Endothelial cell of umbilical vein (primary cell): ENCODE measurements around the gene DLGAP1. TPM values are rescaled to one million over a fixed set of nuclear protein-coding genes. Genes with fewer than 3 reads are reported as not detected.

Experiments used
- BruUV-seq: library from RNA; stranded (reverse); fragments of 400-500 nt; replicated peaks from 2 replicates; lab custom pipeline; 2021; lab: Mats Ljungman, UMichigan
- CTCF ChIA-PET: fragments of 300-600, 350-600 bp; sonication (Branson Sonifier 250); formaldehyde crosslinking; loops from one replicate; lab custom pipeline; 2021; ENCODE audit warnings: antibody characterized with exemption, inconsistent platforms; lab: Charles Lee
- POLR2A ChIA-PET: fragments of 300-600, 350-600 bp; sonication (Branson Sonifier 250); formaldehyde crosslinking; loops from one replicate; lab custom pipeline; 2021; ENCODE audit warnings: antibody characterized with exemption, inconsistent platforms; lab: Charles Lee
- DNase-seq: peaks from one replicate; pipeline ENCODE4 v3.0.0-alpha.2; 2011; ENCODE audit warnings: low read depth, low spot score
- FAIRE-seq: peaks from 2 replicates; lab custom pipeline; 2011; peaks lifted over from hg19 to GRCh38; lab: Jason Lieb, UNC
- H2AFZ ChIP-seq: 2 replicates; pipeline ENCODE4 v1.6.0; 2012; ENCODE audit warnings: low read depth, low read length, control low read depth, inconsistent platforms
- H3K27ac ChIP-seq: 2 replicates; pipeline ENCODE4 v1.5.1; 2011; ENCODE audit warnings: low read depth, mild to moderate bottlenecking, control low read depth, low read length, moderate library complexity; ENCODE audit not compliant: insufficient read depth
- H3K27me3 ChIP-seq, 2 experiments: 2 replicates each; pipeline versions ENCODE4 v1.6.0 to v1.6.1; 2011; ENCODE audit warnings: low read length in 2 of 2, mixed read lengths in 1 of 2; ENCODE audit not compliant: control insufficient read depth in 2 of 2, insufficient read depth in 2 of 2
- H3K36me3 ChIP-seq, 2 experiments: 2 replicates in 1 of 2; 3 replicates in 1 of 2; pipeline ENCODE4 v1.5.1; 2011; ENCODE audit warnings: low read length in 2 of 2, mild to moderate bottlenecking in 1 of 2, moderate library complexity in 1 of 2; ENCODE audit not compliant: control insufficient read depth in 2 of 2, insufficient read depth in 2 of 2; ENCODE audit errors: extremely low read depth in 1 of 2
- H3K4me1 ChIP-seq: 3 replicates; pipeline ENCODE4 v1.5.1; 2011; ENCODE audit warnings: mild to moderate bottlenecking, low read length; ENCODE audit not compliant: control insufficient read depth, insufficient read depth; ENCODE audit errors: extremely low read depth
- H3K4me2 ChIP-seq: 2 replicates; pipeline ENCODE4 v1.6.1; 2011; ENCODE audit warnings: low read length, control low read depth, mixed read lengths; ENCODE audit not compliant: insufficient read depth
- H3K4me3 ChIP-seq, 3 experiments: fragments of 200-600 bp in 1 of 3; sonication (generic), shearing (Covaris generic) in 1 of 3; replicated peaks in 1 of 3; 2 replicates each; pipeline ENCODE4 v1.5.1; 2011 to 2016; ENCODE audit warnings: control low read depth in 3 of 3, low read length in 3 of 3, mild to moderate bottlenecking in 2 of 3, inconsistent platforms in 1 of 3, low read depth in 1 of 3, moderate library complexity in 1 of 3; ENCODE audit not compliant: insufficient read depth in 1 of 3
- H3K79me2 ChIP-seq: 2 replicates; pipeline ENCODE4 v1.6.0; 2012; ENCODE audit warnings: low read length, inconsistent platforms; ENCODE audit not compliant: control insufficient read depth, insufficient read depth
- H3K9ac ChIP-seq: replicated peaks from 2 replicates; pipeline ENCODE3; 2011; ENCODE audit warnings: low read length, control low read depth; ENCODE audit not compliant: insufficient read depth; ENCODE audit errors: extremely low read depth
- H3K9me1 ChIP-seq: replicated peaks from 3 replicates; pipeline ENCODE4 v1.6.0; 2011; ENCODE audit warnings: mild to moderate bottlenecking, low read length; ENCODE audit not compliant: control insufficient read depth, insufficient read depth; ENCODE audit errors: extremely low read depth
- H3K9me3 ChIP-seq: replicated peaks from 2 replicates; pipeline ENCODE4 v1.5.1; 2012; ENCODE audit warnings: low read length, inconsistent platforms; ENCODE audit not compliant: control insufficient read depth, insufficient read depth
- H4K20me1 ChIP-seq: replicated peaks from 2 replicates; pipeline ENCODE3; 2011; ENCODE audit warnings: mild to moderate bottlenecking, low read length; ENCODE audit not compliant: control insufficient read depth, insufficient read depth; ENCODE audit errors: extremely low read depth
- EZH2 ChIP-seq: IDR thresholded peaks from 2 replicates; pipeline ENCODE4 v1.6.1; 2012; ENCODE audit warnings: borderline replicate concordance, low read depth, mild to moderate bottlenecking, moderate library complexity, low read length, inconsistent platforms; ENCODE audit not compliant: severe bottlenecking
- FOS ChIP-seq: IDR thresholded peaks from 2 replicates; pipeline ENCODE4 v1.6.1; 2011; ENCODE audit warnings: mild to moderate bottlenecking, low read length, moderate library complexity, borderline replicate concordance; ENCODE audit not compliant: insufficient read depth
- GATA2 ChIP-seq: IDR thresholded peaks from 2 replicates; pipeline ENCODE4 v1.7.0; 2011; ENCODE audit warnings: low read depth, mild to moderate bottlenecking, moderate library complexity, mixed read lengths, low read length; ENCODE audit not compliant: insufficient read length, insufficient read depth
- JUN ChIP-seq: IDR thresholded peaks from 2 replicates; pipeline ENCODE4 v1.6.1; 2011; ENCODE audit warnings: borderline replicate concordance, low read depth; ENCODE audit not compliant: insufficient read length, insufficient read depth
- MYC ChIP-seq: IDR thresholded peaks from one replicate; pipeline ENCODE4 v1.6.1; 2011; ENCODE audit warnings: mild to moderate bottlenecking, low read depth, low read length
- POLR2A ChIP-seq: IDR thresholded peaks from 2 replicates; pipeline ENCODE4 v1.6.1; 2012; ENCODE audit warnings: low read depth, mild to moderate bottlenecking, control low read depth, low read length
- POLR2AphosphoS5 ChIP-seq: IDR thresholded peaks from 2 replicates; pipeline ENCODE4 v1.6.1; 2012; ENCODE audit warnings: low read depth, mild to moderate bottlenecking, control low read depth, low read length, moderate library complexity; ENCODE audit not compliant: insufficient read depth
- dilution Hi-C: fragments of 300-500 bp; cut with MboI; formaldehyde crosslinking; loops from one replicate; pipeline ENCODE4 v1.15.0; 2019; ENCODE audit warnings: low sequenced_read_pairs; ENCODE audit not compliant: extremely low pct_ligation_motif_present
- intact Hi-C: fragments of 100-400 bp; cut with micrococcal nuclease; formaldehyde crosslinking; loops from one replicate; pipeline ENCODE4 v1.10.0; 2022
- polyA plus RNA-seq, 4 experiments: library from polyadenylated mRNA; depleted of rRNA in 3 of 4; stranded (reverse) in 3 of 4; unstranded in 1 of 4; fragments of >200 nt; gene quantifications; 2 replicates each; pipeline versions ENCODE4 v1.2.1 to v1.2.3, GENCODE V29; 2011 to 2012; ENCODE audit warnings: missing spikeins in 1 of 4
- total RNA-seq: library from RNA; stranded (reverse); gene quantifications from 2 replicates; pipeline ENCODE4 v1.2.3, GENCODE V29; 2021
- TF ChIP-seq, protein P1 (sequence below), 2 donors: IDR thresholded peaks; 1 replicate in 1 of 2; 2 replicates in 1 of 2; pipeline ENCODE4 v1.5.1; 2011; ENCODE audit warnings: low read length in 2 of 2, mild to moderate bottlenecking in 2 of 2, moderate library complexity in 2 of 2, control low read depth in 1 of 2, inconsistent platforms in 1 of 2, low read depth in 1 of 2; ENCODE audit not compliant: insufficient read depth in 1 of 2; ENCODE audit errors: extremely low read depth in 1 of 2
- TF ChIP-seq, protein P2 (sequence below): IDR thresholded peaks from 2 replicates; pipeline ENCODE4 v1.6.1; 2011; ENCODE audit not compliant: insufficient read depth, insufficient read length

The DLGAP1 gene
- total and polyA plus RNA-seq, 2 donors (not counting 3 experiments of a cell fraction or from before 2014, with no cell fraction given), result 0.04 TPM; not detected in 1

DNA sequence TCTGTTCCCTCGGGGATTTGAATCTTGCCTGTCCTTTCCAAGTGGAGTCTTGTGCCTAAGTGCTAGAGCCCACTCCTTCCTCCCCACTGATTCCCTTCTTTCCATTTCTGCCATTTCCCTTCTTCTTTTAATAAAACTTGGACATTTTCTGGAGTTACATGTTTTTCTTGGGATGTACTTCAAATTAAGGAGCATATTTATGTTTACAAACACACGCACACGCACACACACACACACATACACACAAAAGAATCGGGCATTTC is 850.9 kb downstream of the DLGAP1 start:
- Histone ChIP-seq H3K27me3 (no peaks in the 10 kb centered on the region), H3K4me1 (peaks cover 43% of the 10 kb centered on the region), H3K9me1 (no peaks in the 10 kb centered on the region), H3K27ac (peak overlapping the region; percentile 96), H3K9ac (peak overlapping the region; percentile 97), H3K9me3 (no peaks in the 10 kb centered on the region), H3K36me3 (no peaks in the 10 kb centered on the region), H3K4me2 (peak overlapping the region; percentile 86), H3K79me2 (peaks cover 24% of the 10 kb centered on the region), H2AFZ (no peak overlapping the region), H3K4me3 (peak overlapping the region; percentile 41 to 95 (median 83)), H4K20me1 (no peaks in the 10 kb centered on the region)
- no peak for TF ChIP-seq FOS
- TF ChIP-seq, protein P1, sequence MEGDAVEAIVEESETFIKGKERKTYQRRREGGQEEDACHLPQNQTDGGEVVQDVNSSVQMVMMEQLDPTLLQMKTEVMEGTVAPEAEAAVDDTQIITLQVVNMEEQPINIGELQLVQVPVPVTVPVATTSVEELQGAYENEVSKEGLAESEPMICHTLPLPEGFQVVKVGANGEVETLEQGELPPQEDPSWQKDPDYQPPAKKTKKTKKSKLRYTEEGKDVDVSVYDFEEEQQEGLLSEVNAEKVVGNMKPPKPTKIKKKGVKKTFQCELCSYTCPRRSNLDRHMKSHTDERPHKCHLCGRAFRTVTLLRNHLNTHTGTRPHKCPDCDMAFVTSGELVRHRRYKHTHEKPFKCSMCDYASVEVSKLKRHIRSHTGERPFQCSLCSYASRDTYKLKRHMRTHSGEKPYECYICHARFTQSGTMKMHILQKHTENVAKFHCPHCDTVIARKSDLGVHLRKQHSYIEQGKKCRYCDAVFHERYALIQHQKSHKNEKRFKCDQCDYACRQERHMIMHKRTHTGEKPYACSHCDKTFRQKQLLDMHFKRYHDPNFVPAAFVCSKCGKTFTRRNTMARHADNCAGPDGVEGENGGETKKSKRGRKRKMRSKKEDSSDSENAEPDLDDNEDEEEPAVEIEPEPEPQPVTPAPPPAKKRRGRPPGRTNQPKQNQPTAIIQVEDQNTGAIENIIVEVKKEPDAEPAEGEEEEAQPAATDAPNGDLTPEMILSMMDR (IDR thresholded peaks at IDR 0.05; ENCODE audit: extremely low read depth in 1 of 2, insufficient read depth in 1 of 2, low read depth in 1 of 2, low read length in 2 of 2), result no peak
- TF ChIP-seq POLR2A, result no peak
- no peak for TF ChIP-seq POLR2AphosphoS5
- no peak for TF ChIP-seq MYC
- TF ChIP-seq, protein P2, sequence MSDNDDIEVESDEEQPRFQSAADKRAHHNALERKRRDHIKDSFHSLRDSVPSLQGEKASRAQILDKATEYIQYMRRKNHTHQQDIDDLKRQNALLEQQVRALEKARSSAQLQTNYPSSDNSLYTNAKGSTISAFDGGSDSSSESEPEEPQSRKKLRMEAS, result no peak
- TF ChIP-seq JUN, result no peak
- no peak for TF ChIP-seq GATA2
- TF ChIP-seq EZH2, result no peak
- ChIA-PET CTCF (interaction anchor here (1.3 to 3.3 kb wide), 7 partner anchors 10 to 265 kb away, joined by 4 to 58 read pairs (median 15); no protein-coding TSS in a partner anchor), POLR2A (interaction anchor here (0.7 to 2.6 kb wide), 9 partner anchors 10 to 356 kb away, joined by 3 to 37 read pairs (median 5); partner anchors contain the start of gene MYL12A)
- DNase-seq (no peak), FAIRE-seq (no peak)
- dilution Hi-C loops, result no loop called here
- intact Hi-C loops, result loop anchor here (2.0 kb wide), 1 partner anchor 155 kb away; no protein-coding TSS in a partner anchor
- no TSS peak for BruUV-seq
